ENCODE results near the gene PLVAP.

GRCh38 chr19:17420475-17420924, 43.4 kb upstream of the PLVAP start:
- TF ChIP-seq CTCF (conservative IDR thresholded peaks at IDR 0.05) (no peak), ZFX (IDR thresholded peaks at IDR 0.05) (no peak)
